Measurements from ENCODE around the gene SLC16A12.

SLC16A12 gene

GRCh38 chr10:89535171-89536012 lies at the start of gene SLC16A12:
SLC16A12 (minus strand) TSS chr10:89535594; CDS start chr10:89462578, 73,016 bp downstream.
- DNase-seq, result peak in 1 of 2 experiments; percentile 11

- DNase-seq, result no peak
These were observed 46.6 kb upstream of the SLC16A12 start for GRCh38 chr10:89582022-89582421.

GRCh38 chr10:89580243-89580642 lies 44.8 kb upstream of the SLC16A12 start:
- no peak for DNase-seq

GRCh38 chr10:89576696-89577095 lies 41.3 kb upstream of the SLC16A12 start:
- no peak for DNase-seq

GRCh38 chr10:89576022-89576421 lies 40.6 kb upstream of the SLC16A12 start:
- no peak for DNase-seq

GRCh38 chr10:89575031-89575430 lies 39.6 kb upstream of the SLC16A12 start:
- DNase-seq, result no peak

- peak in 1 of 2 experiments; percentile 2 for DNase-seq
These were observed 39.0 kb upstream of the SLC16A12 start for GRCh38 chr10:89574368-89574767.

GRCh38 chr10:89567576-89568245 lies 32.3 kb upstream of the SLC16A12 start:
- DNase-seq, result no peak

GRCh38 chr10:89566992-89567391 lies 31.6 kb upstream of the SLC16A12 start:
- peak in 1 of 2 experiments; percentile 2 for DNase-seq

- peak; percentile 51 to 75 for DNase-seq
These were observed 30.9 kb upstream of the SLC16A12 start for GRCh38 chr10:89566095-89566950.

- no peak for DNase-seq
These were observed 29.8 kb upstream of the SLC16A12 start for GRCh38 chr10:89565180-89565579.

- peak in 1 of 2 experiments; percentile 31 for DNase-seq
These were observed 28.6 kb upstream of the SLC16A12 start for GRCh38 chr10:89563861-89564478.

- DNase-seq, result no peak
These were observed 27.9 kb upstream of the SLC16A12 start for GRCh38 chr10:89563311-89563710.

GRCh38 chr10:89556600-89556999 lies 21.2 kb upstream of the SLC16A12 start:
- DNase-seq, result no peak

GRCh38 chr10:89555688-89556445 lies 20.5 kb upstream of the SLC16A12 start:
- no peak for DNase-seq

- DNase-seq, result no peak
These were observed 19.0 kb upstream of the SLC16A12 start for GRCh38 chr10:89554433-89554832.

GRCh38 chr10:89553064-89553734 lies 17.8 kb upstream of the SLC16A12 start:
- DNase-seq, result no peak

- DNase-seq, result no peak
These were observed 16.8 kb upstream of the SLC16A12 start for GRCh38 chr10:89552213-89552612.

- no peak for DNase-seq
These were observed 15.1 kb upstream of the SLC16A12 start for GRCh38 chr10:89550509-89550908.

- no peak for DNase-seq
These were observed 14.1 kb upstream of the SLC16A12 start for GRCh38 chr10:89549510-89549909.

- no peak for DNase-seq
These were observed 13.3 kb upstream of the SLC16A12 start for GRCh38 chr10:89548673-89549072.
